HG02943 (cell line): ENCODE results near the gene RBFOX1.

Source experiments
- ATAC-seq: cut with Tn5 transposase; IDR thresholded peaks from one replicate; pipeline ENCODE4 v1.9.1; 2021; ENCODE audit warnings: mild to moderate bottlenecking, low read depth, moderate library complexity; ENCODE audit not compliant: unreplicated experiment

The RBFOX1 gene

DNA sequence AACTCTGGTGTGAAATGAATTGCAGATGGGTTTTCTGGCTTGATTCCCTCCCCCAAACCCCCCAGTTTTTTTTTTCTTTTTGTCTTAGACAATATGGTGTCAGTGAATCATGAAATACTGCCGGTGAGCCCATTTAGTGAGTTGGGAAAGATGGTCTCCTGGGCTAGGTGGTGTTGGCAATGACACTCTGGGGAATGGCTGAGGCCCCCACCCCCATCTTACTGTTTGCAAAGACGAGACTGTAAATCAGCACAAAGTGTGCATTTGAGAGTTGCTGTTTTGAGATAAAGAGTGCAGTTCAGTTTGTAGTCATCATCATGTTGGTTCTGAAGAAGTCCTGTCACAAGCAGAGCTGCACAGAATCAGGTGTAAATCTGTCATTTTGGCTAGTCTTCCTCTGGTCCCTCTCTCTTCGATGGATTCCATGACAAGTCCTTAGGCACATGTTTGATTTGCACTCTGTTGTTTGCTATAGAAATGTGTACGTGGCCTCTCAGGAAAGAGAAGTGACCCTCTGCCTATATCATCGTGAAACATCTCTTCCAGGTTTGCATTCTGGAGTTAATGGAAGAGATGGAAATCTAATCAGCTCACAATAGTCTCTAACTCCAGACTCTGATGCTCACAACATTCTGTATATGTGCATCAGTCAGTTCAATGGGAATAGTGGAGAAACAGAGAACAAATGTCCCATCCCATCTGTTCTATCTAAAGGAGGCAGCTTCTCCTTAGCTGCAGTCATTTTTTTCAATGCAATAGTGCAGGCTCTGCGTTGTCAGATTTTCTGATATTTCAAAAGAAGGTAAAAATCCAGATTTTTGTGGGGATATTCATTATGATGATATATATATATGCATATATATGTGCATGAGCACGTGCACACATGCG is 34.6 kb downstream of the RBFOX1 start:
- no peak for ATAC-seq

GRCh38 chr16:7369204-7369603 is 36.6 kb downstream of the RBFOX1 start:
- ATAC-seq: no peak

GRCh38 chr16:7372095-7372494 is 39.5 kb downstream of the RBFOX1 start:
- ATAC-seq: no peak

GRCh38 chr16:7373776-7374175 is 41.1 kb downstream of the RBFOX1 start:
- ATAC-seq: no peak

DNA sequence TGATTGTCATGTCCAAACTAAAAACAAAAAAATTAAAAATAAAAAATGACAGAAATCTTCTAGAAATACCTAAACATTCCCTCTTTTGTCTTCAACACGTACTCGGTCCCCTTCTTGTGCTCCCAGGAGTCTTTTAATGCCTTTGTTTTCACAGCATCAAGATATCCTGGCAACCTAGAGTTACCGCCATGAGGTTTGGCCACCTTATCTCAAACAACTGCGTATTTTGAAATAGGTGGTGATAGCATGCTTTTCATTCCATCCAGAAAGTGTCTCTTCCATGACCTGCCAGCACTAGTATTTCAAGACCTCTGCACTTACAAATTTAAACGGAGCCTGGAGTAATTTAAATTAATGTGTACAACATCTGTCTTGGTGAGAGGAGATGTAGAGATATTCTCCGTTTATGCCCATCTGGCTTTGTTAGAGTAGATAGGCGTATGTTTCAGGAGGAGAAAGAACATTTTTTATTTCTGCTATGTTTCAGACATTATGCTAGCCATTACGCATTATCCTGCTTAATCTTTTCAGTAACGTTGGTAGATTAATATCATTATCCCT is 42.0 kb downstream of the RBFOX1 start:
- no peak for ATAC-seq

- no peak for ATAC-seq
Observed at GRCh38 chr16:7376227-7376626, 43.6 kb downstream of the RBFOX1 start.

GRCh38 chr16:7377231-7377630 is 44.6 kb downstream of the RBFOX1 start:
- no peak for ATAC-seq

DNA sequence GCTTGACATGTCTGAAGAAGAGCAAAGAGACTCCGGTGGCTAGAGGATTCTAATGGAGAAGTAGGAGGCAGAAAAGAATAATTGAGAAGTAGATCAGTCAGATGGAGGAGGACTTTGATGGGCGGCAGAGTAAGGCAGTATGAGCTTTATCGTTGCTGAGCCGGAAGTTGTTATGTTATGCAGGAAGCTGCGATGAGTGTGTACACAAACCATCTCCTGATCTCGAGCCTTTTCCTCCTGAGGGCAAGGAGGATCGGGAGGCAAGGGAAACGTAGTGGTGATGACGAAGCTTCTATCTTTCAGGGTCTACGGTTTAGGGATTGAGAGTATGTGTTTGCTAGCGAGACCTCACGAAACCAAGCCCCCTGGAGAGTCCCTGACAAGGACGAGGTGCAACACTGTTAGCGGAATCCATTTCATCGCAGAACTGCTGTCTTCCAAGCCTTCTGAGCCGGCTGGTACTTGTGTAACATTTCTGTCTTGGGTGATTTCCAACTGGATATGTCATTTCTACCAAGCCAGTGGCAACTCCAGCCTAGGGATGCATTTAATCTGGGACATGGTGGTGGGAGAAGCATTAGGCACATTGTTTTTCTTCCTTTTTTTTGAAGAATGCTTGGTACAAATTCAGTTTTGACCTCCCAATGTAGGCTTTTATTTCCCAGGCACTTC is 45.5 kb downstream of the RBFOX1 start:
- no peak for ATAC-seq

- no peak for ATAC-seq
Observed at GRCh38 chr16:7380441-7380840, 47.8 kb downstream of the RBFOX1 start.

DNA sequence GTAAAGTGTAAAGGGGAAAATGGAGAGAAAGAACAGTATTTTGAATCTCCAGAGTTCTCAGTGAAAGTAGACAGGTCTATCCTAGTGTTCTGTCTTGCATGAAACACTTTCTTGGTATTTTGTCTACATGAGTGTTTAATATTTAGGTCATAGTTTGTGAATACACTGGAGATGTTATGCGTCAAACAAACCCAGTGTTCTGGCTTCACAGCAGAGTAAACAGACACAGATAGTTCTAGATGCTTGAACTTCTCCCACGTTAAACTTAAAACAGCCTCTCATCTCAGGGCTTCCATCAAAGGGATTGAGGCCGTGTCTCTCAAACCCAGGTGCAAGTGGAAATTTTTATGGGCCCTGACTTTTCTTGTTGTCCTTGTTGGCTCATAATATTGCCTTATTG is 48.3 kb downstream of the RBFOX1 start:
- no peak for ATAC-seq

DNA sequence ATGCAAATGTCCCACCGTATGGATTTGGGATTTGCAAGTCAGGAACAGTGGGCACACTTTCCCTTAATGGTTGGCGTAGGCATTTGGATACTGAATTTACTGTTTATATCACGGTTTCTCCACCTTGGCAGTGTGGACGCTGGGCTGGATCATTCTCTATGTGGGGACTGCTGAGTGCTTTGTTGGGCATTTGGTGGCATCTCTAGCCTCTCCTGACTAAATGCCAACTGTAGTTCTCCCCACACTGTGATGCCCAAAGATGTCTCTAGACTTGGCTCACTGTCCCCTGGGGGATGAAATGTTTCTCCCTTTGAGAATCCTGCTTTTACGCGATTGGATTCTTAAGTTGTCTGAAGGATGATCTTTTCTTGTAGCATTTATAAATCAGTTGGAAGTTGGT is 49.0 kb downstream of the RBFOX1 start:
- ATAC-seq: no peak

DNA sequence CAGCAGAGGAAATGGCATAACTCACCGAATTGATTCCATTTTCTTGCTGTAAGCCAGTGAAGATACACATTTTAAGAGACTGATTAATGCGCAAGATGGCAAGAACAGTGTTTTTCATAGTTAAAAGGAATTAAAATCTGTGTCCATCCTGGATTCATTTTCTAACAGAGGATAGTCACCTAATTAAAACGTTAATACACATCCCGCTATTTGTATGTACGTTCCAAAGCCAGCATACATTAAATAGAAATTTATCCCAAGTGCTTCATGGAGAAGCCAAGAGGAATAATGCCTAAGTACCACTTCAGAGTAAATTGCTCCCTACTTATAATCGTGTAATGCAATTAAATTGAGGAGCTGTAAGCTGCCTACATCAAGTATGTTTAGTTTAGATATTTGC is 49.9 kb downstream of the RBFOX1 start:
- ATAC-seq: no peak

- ATAC-seq: no peak
Observed at GRCh38 chr16:7390974-7391373, 58.3 kb downstream of the RBFOX1 start.

DNA sequence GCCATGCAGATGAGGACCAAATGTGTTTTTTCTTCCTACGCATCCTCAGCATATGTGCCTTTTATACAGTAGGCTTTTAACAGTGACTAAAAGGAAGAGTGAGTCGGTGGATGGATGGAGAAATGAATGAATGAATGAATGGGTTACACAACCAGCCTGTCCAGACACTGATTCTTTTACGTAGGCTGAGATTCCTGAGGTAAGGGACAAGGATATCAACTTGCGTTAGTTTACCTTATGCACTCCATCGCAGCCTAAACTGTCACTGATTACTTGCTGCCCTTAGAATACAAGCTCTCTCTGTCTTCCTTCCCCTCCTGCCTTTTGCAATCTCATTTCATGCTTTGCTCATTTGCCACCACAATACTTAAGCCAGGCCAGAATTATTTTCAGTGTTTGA is 59.0 kb downstream of the RBFOX1 start:
- no peak for ATAC-seq

DNA sequence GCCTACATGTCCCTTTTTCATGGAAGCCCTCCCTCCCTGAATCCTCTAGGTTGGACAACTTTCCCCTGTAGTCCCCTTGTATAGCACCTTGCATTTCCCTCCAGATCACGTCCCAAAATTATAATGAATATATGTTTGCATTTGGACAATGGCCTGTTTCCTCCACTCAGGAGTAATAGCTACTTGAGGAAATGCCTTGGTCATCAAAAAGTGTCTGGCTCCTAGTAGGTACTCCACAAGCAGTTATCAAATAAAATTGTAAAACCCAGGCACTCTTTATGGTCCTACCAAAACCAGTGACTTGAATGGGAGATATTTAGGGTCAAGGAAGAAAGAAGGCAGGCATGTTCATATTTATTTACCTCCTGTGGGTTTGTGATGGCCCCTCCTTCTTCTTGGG is 59.6 kb downstream of the RBFOX1 start:
- no peak for ATAC-seq

DNA sequence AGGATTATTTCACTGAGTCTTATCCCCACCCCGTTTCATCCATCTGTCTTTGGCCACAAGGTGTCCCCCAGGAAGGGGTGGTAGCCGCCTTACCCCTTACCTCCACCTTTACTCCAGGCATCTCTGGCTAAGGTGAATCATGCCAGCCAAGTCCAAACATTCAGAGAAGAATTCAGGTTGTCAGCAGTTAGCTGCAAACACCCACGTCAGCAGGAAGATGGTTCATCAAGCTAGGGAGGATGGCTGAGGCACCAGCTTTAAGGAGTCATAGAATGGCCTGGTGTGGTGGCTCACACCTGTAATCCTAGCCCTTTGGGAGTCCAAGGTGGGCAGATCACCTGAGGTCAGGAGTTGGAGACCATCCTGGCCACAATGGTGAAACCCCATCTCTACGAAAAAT is 61.0 kb downstream of the RBFOX1 start:
- no peak for ATAC-seq

DNA sequence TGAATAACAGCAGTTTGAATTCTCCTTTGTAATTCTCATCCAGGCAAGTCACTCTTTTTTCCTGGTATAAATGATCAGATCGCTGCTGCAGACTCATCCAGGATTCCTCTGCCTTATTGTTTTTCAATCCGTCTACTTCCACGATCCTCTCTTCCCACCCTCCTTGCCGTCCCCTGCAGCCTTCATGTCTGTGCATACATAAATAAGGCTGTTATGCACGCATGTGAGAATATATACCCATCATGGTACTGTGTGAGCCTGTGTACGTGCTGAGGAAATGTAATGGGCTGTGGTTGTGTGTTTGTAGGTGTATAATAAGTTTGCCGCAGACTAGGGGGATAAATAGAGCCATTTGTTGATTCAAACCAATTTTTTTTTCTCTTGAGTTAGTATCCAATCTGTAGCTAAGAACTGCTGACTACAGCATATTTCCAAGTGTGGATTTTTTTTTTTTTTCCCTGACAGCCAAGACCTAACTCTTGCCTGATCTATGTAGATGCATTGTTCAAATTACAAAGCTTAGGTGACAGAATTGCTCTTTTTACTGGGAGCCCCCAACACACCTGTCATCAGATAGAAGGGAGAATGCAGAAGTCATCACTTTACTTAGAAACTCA is 62.2 kb downstream of the RBFOX1 start:
- ATAC-seq: no peak

DNA sequence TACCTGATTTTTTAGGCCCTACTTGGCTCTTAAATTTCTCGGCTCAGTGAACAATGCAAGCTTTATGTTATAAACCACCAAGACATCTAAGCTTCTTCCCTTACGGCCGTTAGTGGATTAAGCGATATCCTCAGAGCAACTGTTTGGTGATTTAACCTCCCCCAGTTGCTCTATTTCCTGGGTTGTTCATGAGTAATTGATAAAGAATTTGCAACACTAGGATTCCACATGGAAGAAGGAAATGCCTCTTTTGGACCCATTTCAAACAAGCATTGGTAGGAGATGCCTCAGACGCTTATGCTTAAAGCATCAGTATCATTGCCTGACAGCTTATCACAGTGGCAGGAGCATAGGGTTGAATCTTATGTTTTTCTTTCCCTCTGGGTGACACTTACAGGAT is 65.3 kb downstream of the RBFOX1 start:
- ATAC-seq: no peak

- ATAC-seq: no peak
Observed at GRCh38 chr16:7398536-7398935, 65.9 kb downstream of the RBFOX1 start.

DNA sequence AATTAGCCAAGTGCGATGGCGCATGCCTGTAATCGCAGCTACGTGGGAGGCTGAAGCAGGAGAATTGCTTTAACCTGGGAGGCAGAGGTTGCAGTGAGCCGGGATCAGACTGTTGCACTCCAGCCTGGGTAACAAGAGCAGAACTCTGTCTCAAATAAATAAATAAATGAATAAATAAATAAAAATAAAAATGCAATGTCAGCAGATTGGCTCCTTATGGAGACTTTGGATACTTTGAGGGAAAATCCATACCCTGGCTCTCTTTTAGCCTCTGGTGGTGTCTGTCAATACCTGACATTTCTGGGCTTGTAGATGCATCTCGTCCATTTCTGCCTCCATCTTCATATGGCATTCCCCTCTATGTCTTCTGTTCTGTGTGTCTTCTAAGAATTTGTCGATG is 66.7 kb downstream of the RBFOX1 start:
- ATAC-seq: no peak
